Measurements from ENCODE around the gene GSTT2B.
"Not testable (repeated sequence)": the region's sequence is repeated elsewhere in the genome, so short reads cannot be mapped to it uniquely, and the experiment has no call there.

Gene GSTT2B

DNA sequence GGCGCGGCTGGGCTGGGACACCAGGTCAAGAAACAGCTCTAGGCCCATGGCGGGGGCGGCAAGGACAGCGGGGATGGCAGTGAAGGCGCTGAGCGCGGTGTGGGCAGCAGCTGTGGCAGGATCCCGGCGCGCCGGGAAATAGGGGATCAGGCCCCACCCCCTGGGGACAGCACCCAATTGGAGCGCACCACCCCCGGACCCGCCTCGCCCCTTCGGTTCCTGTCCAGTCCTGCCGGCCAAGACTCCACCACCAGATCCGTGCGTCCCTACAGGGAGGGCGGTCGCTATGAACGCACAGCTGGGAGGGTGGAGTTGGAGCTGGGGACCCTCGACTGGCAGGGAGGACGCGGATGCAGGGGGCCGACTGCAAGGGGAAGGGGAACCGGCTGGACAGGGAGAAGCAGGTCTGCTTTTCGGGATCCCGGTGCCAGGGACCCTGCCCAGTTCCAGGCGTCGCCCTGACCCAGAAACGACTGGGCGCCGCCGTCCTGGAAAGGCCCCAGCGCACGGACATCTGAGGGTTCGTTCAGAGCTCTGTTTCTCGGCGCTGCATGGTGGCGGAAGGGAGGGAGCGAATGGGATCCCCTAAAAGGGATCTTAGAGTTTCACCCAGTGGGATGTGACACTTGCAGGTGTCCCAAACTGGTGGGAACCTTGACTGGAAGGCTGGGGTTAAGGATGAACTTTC is at the start of gene GSTT2B:
Gene GSTT2B (minus strand): TSS at position 112 of the 688 bp plus-strand sequence. CDS start 64 bp downstream, at position 48.
- not testable (repeated sequence) for DNase-seq (ENCODE audit: low spot score)

DNA sequence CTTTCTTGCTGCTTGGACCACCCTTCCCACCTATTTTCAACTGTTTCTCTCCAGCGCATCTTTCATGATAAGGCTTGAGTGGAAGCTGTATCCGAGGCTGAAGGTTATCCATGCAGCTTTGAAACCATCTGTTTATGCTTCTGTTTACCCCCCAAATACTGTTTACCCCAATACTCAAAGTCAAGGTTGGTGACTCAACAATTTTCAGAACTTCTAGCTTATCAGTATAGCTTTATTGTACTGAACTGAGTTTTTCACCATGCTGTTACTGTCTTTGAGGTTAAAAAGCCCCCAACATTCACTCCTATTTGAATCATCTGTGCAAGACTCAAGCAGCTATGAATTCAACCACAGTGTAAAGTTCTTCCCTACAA is 49.0 kb upstream of the GSTT2B start:
- no peak for DNase-seq (ENCODE audit: low spot score)

DNA sequence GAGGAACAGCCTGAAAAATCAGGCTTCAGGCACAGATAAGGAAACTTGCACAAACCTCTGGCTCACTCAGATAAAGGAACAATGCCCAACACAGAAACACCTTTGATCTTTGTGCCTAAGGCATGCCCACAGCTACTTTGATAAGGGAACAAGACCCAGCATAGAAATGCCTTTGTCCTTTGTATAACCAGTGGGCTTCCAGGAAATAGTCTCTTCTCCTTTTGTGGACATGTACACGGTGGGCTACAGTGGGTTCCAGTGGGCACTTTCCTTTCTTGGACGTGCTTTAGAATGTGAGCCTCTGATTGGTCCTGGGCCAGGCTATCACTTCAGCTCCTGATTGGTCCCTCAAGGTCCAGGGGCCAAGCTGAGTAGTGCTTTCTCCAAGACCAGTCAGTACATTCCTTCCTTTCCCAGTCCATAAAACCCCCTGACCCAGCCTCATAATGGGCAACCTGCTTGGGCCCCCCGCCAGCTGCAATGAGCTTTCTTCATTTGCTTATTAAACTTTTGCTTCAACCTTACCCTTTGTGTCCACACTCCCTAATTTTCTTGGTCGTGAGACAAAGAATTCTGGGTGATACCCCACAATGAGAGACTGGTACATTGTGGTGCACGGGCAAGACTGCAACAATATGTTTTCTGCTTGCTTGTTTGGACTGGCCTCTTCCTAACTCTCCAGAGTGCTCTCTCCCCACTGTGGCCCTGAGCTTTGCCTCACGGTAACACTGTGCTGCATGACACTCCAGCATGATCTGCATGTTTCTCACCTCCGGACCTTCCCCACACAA is 48.4 kb upstream of the GSTT2B start:
- DNase-seq (ENCODE audit: low spot score) = no peak

GRCh38 chr22:24008381-24009226 is 47.6 kb upstream of the GSTT2B start:
- no peak for DNase-seq (ENCODE audit: low spot score)

- DNase-seq (ENCODE audit: low spot score) = no peak
These were observed 47.0 kb upstream of the GSTT2B start for GRCh38 chr22:24008022-24008283.

DNA sequence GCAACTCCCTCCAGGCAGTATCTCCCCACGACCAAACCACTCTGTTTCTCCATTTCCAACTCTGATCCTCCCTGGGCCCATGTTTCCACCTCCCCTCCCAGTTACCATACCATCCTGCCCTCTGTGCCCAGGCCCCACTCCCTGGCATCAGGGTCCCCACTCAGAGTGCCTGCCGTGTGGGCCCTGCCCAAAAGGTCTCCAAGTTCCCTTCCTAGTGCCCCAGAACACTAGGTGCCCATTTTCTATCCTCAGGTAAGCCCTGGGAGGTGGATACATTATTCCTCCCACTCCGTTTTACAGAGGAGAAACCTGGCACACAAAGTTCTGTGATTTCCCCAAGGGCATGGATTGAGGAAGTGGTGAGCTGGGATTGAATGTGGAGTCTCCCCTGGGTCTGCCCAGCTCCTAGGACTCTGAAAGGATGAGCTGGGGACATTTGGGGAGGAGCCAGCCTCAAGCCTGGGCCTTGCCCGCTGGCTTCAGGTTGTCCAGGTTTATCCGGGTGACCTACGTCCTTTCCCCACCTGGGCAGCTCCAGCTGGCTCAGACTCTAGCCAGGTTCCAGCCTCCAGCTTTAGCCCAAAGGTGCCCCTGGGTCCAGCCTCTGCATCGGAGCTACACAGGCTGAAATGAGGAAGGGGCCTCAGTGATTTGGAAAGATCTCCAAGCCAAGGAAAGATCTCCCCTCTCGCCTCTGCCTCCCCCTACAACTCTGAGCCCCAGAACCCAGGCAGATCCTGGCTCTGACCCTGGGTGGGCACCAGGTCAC is 46.4 kb upstream of the GSTT2B start:
- DNase-seq (ENCODE audit: low spot score) = no peak

DNA sequence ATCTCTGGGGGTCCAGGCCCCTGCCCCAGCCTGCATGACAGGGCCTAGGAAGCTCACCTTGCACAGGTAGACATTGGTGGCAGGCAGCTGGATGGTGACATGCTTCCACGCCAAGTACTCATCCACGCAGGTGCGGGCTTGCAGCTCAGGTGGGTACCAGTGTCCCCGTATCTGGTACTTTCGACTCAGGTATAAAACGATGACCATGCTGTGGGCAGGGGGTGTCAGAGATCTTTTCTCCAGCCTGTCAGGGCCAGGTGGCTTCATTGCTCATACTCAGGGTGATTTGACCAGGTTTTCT is 45.9 kb upstream of the GSTT2B start:
- DNase-seq (ENCODE audit: low spot score) = no peak

DNA sequence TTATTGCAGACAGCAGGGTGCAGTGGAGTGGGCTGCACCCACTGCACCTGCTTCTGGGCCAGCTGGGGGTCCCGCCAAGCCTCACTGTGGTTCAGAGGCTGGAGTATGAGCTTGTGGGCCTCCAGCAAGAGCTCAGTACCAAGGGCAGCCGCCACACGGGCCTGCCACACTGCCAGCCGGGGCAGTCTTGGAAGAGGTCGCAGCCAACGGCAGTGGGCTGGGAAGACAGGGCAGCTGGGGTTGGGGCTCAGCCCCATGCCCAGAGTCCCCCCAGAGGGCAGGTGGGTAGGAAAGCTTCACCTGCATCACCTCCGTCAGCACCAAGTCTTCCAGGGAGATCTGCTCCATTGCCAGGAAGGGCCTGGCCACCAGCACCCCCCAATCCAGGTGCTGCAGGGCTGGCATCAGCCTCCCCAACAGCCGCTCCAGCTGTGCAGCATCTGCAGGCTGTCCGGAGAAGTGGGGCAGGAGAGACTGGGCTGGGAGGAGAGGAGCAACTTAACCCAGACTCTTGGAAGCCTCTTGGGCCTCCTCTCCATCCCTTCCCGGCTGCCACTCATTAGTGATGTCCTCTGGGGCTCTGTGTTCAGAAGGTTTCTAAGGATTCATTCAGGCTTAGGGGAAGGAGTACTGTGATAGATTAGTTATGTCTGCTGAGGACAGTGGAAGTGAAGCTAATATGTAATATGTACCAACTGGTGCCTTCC is 45.4 kb upstream of the GSTT2B start:
- DNase-seq (ENCODE audit: low spot score) = no peak

- no peak for DNase-seq (ENCODE audit: low spot score)
These were observed 44.2 kb upstream of the GSTT2B start, which contains the start of gene GSTT4 for GRCh38 chr22:24005201-24005600. Gene GSTT4 (minus strand): TSS chr22:24005453. CDS start chr22:24005356, 97 bp downstream.

- DNase-seq (ENCODE audit: low spot score) = no peak
These were observed 42.9 kb upstream of the GSTT2B start for GRCh38 chr22:24003887-24004286.

DNA sequence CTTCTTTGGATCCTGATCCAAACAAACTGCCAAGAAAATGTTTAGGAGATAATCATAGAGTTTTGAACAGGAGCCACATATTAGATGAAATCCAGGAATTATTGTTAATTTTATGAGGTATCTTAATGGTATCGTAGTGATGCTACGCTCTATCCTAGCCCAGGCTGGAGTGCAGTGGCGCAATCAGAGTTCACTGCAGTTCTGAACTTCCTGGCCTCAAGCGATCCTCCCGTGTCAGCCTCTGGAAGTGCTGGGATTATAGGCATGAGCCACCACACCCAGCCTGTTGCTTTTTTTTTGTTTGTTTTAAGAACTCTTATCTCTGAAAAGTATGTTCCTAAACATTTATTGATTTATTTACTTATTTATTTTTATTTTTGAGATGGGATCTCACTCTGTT is 41.9 kb upstream of the GSTT2B start:
- DNase-seq (ENCODE audit: low spot score) = no peak

DNA sequence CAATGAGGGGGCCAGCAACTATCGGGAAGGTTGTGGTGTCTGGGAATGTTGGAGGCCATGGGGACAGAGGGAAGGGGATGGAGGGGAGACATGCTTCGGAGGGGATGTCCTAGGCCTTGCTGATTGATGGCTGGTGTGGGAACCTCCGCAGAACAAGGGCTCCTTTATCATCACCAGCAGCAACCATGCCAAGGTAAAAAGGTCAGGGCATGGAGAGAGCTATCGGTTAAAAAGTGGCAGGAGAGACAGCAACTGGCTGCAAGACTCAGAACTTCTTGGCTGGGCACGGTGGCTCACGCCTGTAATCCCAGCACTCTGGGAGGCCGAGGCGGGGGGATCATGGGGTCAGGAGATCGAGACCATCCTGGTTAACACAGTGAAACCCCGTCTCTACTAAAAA is 41.3 kb upstream of the GSTT2B start:
- no peak for DNase-seq (ENCODE audit: low spot score)

- no peak for DNase-seq (ENCODE audit: low spot score)
These were observed 40.3 kb upstream of the GSTT2B start for GRCh38 chr22:24001314-24001713.

GRCh38 chr22:23999779-24000178 is 38.8 kb upstream of the GSTT2B start:
- not testable (repeated sequence) for DNase-seq (ENCODE audit: low spot score)

GRCh38 chr22:23997092-23997491 is 36.1 kb upstream of the GSTT2B start:
- DNase-seq (ENCODE audit: low spot score) = no peak

DNA sequence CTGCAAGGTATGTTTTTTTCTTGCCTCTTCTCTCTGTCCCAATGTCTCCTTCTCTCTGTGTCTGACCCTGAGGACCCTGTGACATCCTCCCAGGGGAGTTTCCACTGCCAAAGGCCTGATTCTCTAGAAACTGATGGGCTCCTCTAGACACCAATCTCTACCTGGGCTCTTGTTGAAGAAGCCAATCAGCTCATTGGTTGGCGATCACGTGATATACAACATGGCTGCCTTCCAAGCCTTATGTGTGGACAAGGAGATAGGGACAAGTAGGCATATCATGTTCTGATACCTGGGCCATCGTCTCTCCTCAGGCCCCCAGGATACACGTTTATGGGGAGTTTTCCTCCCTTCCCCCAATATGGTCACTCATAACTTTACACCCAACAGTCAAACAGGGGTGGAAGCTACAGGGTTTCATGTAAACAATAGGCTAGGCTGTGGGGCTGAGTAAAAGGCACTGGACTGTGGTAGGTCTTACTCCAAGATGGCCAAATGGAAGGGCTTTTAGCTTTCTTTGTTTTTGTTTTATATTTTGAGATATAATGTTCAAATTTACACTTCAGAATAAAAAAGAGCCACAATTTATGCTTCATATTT is 32.7 kb upstream of the GSTT2B start:
- DNase-seq (ENCODE audit: low spot score) = not testable (repeated sequence)

DNA sequence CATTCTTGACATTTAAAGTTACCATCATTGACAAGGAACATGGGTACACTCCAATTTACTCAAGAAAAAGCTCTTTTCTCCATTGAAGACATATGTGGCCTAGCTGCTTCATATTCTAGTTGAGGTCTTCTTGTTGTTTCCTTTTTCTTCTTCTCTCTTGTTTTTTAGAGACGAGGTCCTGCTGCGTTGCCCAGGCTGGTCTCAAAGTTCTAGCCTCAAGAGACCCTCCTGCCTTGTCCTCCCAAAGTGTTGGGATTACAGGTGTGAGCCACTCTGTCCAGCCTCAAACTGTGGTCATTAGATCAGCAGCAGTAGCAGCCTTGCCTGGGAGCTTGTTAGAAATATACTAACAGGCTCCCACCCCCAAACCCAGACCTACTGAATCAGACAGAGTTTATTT is 32.1 kb upstream of the GSTT2B start:
- not testable (repeated sequence) for DNase-seq (ENCODE audit: low spot score)

- DNase-seq (ENCODE audit: low spot score) = not testable (repeated sequence)
These were observed 28.7 kb upstream of the GSTT2B start for GRCh38 chr22:23989583-23990244.

GRCh38 chr22:23986538-23987178 is 25.7 kb upstream of the GSTT2B start:
- not testable (repeated sequence) for DNase-seq (ENCODE audit: low spot score)

DNA sequence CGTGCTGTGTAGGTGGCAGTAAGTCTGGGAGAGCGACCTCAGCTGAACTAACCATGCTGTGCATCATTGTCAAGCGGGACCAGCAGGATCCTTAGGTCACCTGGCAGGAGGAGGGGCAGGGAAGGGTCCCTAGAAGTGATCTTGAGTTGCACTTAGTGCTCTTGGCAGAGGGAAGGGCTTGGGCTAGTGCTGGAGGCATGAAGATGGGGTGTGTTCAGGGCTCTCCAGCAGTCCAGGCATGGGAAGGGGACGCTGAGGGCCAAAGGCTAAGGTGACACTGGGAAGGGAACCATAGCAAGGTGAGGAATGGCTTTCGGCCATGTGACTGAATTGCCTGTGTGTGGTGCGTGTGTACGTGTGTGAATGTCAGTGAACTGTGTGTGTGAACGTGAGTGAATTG is 25.1 kb upstream of the GSTT2B start:
- DNase-seq (ENCODE audit: low spot score) = not testable (repeated sequence)
